ENCODE measurements around the gene DNAJB14.

DNA sequence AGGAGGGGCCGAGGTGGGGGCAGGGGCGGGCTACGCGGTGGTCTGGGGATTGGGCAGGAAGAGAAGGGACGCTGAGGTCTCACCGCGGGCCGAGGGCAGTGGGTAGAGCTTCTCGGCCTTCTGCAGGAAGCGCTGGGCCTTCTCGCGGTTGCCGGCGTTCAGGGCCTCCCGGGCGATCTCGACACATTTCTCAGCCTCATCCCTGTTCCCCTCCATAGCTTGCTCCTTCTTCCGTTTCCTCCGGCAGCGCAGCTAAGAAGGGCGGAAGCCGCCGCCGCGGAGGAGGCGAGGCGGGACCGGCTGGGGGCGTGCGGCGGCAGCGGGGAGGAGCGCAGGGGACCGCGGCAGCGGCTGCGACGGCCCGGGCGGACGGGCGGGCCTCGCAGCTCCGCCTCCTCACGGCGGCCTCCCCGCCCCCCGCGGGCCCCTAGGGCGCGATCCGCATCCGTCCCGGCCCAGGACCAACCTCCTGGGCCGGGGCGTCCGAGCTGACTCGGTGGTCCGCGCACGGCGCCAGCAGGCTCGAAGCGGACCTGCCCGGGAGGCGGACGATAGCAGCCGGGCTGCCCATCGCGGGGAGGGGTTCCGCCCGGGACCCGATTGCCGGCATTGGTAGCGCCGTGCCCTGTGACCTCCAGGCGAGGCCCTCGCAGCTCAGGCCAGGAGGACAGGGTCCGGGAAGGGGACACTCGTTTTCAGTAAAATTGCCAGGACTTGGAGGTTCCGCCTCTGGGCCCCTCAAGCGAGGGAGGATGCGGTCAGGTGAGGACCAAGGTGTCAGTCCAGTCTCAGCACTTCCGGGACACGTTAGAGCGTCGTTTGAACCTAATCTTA, at the start of gene DNAJB14:
- no peak for TF ChIP-seq POLR2A (IDR thresholded peaks at IDR 0.05)
- TF ChIP-seq, protein P1, sequence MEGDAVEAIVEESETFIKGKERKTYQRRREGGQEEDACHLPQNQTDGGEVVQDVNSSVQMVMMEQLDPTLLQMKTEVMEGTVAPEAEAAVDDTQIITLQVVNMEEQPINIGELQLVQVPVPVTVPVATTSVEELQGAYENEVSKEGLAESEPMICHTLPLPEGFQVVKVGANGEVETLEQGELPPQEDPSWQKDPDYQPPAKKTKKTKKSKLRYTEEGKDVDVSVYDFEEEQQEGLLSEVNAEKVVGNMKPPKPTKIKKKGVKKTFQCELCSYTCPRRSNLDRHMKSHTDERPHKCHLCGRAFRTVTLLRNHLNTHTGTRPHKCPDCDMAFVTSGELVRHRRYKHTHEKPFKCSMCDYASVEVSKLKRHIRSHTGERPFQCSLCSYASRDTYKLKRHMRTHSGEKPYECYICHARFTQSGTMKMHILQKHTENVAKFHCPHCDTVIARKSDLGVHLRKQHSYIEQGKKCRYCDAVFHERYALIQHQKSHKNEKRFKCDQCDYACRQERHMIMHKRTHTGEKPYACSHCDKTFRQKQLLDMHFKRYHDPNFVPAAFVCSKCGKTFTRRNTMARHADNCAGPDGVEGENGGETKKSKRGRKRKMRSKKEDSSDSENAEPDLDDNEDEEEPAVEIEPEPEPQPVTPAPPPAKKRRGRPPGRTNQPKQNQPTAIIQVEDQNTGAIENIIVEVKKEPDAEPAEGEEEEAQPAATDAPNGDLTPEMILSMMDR (IDR thresholded peaks at IDR 0.05) = no peak

All from lower leg skin (tissue), 3 donors.